ENCODE results near the gene ARHGAP22. TPM values are rescaled to one million over a fixed set of nuclear protein-coding genes. Genes with fewer than 3 reads are reported as not detected.

The ARHGAP22 gene
- polyA plus RNA-seq, 1 donor from 2014 or later = 0.15 TPM

DNA sequence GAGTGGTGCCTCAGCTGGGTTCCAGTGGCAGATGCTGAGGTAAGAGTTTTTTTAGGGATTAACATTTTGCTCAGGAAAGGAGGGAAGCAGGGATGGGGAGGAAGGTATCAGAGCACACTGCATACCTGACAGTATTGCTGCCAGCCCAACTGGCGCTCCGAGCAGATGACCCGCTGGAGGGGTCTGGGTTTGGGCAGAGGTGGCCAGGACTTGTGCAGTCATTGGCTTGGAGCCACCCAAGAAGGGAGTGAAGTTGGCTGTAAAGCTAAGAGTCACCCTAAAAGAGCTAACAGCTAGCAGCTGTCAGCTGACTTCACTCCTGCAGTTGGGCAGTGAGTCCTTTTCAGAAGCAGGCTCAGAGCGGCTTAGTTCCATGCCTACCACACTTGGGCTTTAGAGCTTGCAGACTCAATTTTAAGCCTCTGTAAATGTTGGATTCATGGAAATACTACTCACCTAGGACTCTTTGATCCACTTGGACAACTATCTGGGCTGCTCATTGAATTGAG is 5.8 kb upstream of the ARHGAP22 start:
- no peak overlapping the region for H3K4me3 ChIP-seq (ENCODE audit: low read length)
- H3K4me2 ChIP-seq (ENCODE audit: low read length) = no peak overlapping the region
- no peaks in the 10 kb centered on the region for H3F3A ChIP-seq (ENCODE audit: insufficient read depth, low read length, poor library complexity, severe bottlenecking)
- no peaks in the 10 kb centered on the region for H3K9me2 ChIP-seq (ENCODE audit: insufficient read depth, low read length)
- H3K36me3 ChIP-seq (ENCODE audit: insufficient read depth, low read length) = no peaks in the 10 kb centered on the region
- H3K9me3 ChIP-seq (ENCODE audit: low read length) = no peaks in the 10 kb centered on the region
- no peak overlapping the region for H3K27ac ChIP-seq (ENCODE audit: low read length)
- H2AFZ ChIP-seq (ENCODE audit: low read depth, low read length) = no peak overlapping the region
- H3K9ac ChIP-seq (ENCODE audit: low read length) = no peak overlapping the region
- H3K79me2 ChIP-seq (replicated peaks; ENCODE audit: insufficient read depth, low read length) = no peaks in the 10 kb centered on the region
- H4K20me1 ChIP-seq (ENCODE audit: insufficient read depth) = no peaks in the 10 kb centered on the region
- TF ChIP-seq SMC3 (conservative IDR thresholded peaks at IDR 0.05; ENCODE audit: poor library complexity) = no peak
- TF ChIP-seq, protein P1, sequence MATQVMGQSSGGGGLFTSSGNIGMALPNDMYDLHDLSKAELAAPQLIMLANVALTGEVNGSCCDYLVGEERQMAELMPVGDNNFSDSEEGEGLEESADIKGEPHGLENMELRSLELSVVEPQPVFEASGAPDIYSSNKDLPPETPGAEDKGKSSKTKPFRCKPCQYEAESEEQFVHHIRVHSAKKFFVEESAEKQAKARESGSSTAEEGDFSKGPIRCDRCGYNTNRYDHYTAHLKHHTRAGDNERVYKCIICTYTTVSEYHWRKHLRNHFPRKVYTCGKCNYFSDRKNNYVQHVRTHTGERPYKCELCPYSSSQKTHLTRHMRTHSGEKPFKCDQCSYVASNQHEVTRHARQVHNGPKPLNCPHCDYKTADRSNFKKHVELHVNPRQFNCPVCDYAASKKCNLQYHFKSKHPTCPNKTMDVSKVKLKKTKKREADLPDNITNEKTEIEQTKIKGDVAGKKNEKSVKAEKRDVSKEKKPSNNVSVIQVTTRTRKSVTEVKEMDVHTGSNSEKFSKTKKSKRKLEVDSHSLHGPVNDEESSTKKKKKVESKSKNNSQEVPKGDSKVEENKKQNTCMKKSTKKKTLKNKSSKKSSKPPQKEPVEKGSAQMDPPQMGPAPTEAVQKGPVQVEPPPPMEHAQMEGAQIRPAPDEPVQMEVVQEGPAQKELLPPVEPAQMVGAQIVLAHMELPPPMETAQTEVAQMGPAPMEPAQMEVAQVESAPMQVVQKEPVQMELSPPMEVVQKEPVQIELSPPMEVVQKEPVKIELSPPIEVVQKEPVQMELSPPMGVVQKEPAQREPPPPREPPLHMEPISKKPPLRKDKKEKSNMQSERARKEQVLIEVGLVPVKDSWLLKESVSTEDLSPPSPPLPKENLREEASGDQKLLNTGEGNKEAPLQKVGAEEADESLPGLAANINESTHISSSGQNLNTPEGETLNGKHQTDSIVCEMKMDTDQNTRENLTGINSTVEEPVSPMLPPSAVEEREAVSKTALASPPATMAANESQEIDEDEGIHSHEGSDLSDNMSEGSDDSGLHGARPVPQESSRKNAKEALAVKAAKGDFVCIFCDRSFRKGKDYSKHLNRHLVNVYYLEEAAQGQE (IDR thresholded peaks at IDR 0.05; ENCODE audit: borderline replicate concordance) = no peak
- TF ChIP-seq POLR2AphosphoS5 (IDR thresholded peaks at IDR 0.05) = no peak
- no peak for TF ChIP-seq TAF1 (IDR thresholded peaks at IDR 0.05; ENCODE audit: low read depth)
- TF ChIP-seq MXI1 (conservative IDR thresholded peaks at IDR 0.05; ENCODE audit: poor library complexity, severe bottlenecking) = no peak
- TF ChIP-seq EP300 (conservative IDR thresholded peaks at IDR 0.05; ENCODE audit: poor library complexity, severe bottlenecking) = no peak
- no peak for TF ChIP-seq EZH2 (IDR thresholded peaks at IDR 0.05; ENCODE audit: borderline replicate concordance, insufficient read depth, low read length, poor library complexity, severe bottlenecking)
- TF ChIP-seq, protein P2, sequence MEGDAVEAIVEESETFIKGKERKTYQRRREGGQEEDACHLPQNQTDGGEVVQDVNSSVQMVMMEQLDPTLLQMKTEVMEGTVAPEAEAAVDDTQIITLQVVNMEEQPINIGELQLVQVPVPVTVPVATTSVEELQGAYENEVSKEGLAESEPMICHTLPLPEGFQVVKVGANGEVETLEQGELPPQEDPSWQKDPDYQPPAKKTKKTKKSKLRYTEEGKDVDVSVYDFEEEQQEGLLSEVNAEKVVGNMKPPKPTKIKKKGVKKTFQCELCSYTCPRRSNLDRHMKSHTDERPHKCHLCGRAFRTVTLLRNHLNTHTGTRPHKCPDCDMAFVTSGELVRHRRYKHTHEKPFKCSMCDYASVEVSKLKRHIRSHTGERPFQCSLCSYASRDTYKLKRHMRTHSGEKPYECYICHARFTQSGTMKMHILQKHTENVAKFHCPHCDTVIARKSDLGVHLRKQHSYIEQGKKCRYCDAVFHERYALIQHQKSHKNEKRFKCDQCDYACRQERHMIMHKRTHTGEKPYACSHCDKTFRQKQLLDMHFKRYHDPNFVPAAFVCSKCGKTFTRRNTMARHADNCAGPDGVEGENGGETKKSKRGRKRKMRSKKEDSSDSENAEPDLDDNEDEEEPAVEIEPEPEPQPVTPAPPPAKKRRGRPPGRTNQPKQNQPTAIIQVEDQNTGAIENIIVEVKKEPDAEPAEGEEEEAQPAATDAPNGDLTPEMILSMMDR (IDR thresholded peaks at IDR 0.05; ENCODE audit: poor library complexity, severe bottlenecking) = no peak
- TF ChIP-seq RAD21 (conservative IDR thresholded peaks at IDR 0.05) = no peak
- peaks cover 4% of the 10 kb centered on the region for H3K27me3 ChIP-seq (ENCODE audit: insufficient read depth, low read depth, low read length)

DNA sequence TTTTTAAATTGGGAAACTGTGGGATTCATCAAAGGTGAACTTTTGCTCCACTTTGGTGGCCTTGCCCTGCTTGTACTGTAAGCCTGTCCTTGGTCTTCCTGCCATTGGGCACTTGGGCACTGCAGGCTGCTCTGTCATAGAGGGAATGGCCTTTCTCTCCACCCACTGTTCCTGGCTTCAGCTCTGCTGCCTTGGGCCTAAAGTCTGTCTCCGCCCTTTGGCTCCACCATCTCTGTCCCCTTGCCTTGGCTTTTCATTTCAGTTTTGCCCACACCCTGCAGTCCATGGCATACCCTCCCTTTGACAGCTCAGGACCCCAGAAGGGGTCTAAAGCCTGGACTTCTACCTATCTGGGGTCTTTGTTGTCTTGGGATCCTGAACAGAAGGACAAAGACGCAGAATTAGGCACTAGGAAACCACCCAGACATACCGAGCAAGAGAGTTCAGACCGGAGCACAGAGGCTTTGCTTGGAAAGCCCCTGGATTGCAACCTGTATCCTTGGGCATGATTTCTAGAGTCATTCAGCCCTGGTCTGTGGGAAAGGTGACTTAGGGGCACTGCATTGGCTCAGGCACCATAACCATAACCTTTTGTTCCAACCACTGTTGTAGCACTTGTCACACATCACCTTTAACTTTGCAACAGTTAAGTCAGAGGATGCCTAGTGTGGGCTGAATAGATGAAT is 5.2 kb upstream of the ARHGAP22 start:
- Histone ChIP-seq H2AFZ (ENCODE audit: low read depth, low read length) (no peak overlapping the region), H3K4me3 (ENCODE audit: low read length) (no peak overlapping the region), H3K9me2 (ENCODE audit: insufficient read depth, low read length) (no peaks in the 10 kb centered on the region), H3K27me3 (ENCODE audit: insufficient read depth, low read depth, low read length) (peaks cover 9% of the 10 kb centered on the region), H3K27ac (ENCODE audit: low read length) (no peak overlapping the region), H4K20me1 (ENCODE audit: insufficient read depth) (no peaks in the 10 kb centered on the region), H3K4me2 (ENCODE audit: low read length) (no peak overlapping the region), H3K79me2 (replicated peaks; ENCODE audit: insufficient read depth, low read length) (no peaks in the 10 kb centered on the region), H3K36me3 (ENCODE audit: insufficient read depth, low read length) (no peaks in the 10 kb centered on the region), H3K9ac (ENCODE audit: low read length) (no peak overlapping the region), H3K9me3 (ENCODE audit: low read length) (no peaks in the 10 kb centered on the region), H3F3A (ENCODE audit: insufficient read depth, low read length, poor library complexity, severe bottlenecking) (no peaks in the 10 kb centered on the region)
- TF ChIP-seq, protein P1 (IDR thresholded peaks at IDR 0.05; ENCODE audit: borderline replicate concordance) = no peak
- no peak for TF ChIP-seq MXI1 (conservative IDR thresholded peaks at IDR 0.05; ENCODE audit: poor library complexity, severe bottlenecking)
- no peak for TF ChIP-seq SMC3 (conservative IDR thresholded peaks at IDR 0.05; ENCODE audit: poor library complexity)
- no peak for TF ChIP-seq TAF1 (IDR thresholded peaks at IDR 0.05; ENCODE audit: low read depth)
- TF ChIP-seq EP300 (conservative IDR thresholded peaks at IDR 0.05; ENCODE audit: poor library complexity, severe bottlenecking) = no peak
- no peak for TF ChIP-seq POLR2AphosphoS5 (IDR thresholded peaks at IDR 0.05)

Data from neural cell (in vitro differentiated cells).